Measurements from ENCODE around the gene BRICD5.
"Not testable (repeated sequence)": the region's sequence is repeated elsewhere in the genome, so short reads cannot be mapped to it uniquely, and the experiment has no call there.

BRICD5 gene

DNA sequence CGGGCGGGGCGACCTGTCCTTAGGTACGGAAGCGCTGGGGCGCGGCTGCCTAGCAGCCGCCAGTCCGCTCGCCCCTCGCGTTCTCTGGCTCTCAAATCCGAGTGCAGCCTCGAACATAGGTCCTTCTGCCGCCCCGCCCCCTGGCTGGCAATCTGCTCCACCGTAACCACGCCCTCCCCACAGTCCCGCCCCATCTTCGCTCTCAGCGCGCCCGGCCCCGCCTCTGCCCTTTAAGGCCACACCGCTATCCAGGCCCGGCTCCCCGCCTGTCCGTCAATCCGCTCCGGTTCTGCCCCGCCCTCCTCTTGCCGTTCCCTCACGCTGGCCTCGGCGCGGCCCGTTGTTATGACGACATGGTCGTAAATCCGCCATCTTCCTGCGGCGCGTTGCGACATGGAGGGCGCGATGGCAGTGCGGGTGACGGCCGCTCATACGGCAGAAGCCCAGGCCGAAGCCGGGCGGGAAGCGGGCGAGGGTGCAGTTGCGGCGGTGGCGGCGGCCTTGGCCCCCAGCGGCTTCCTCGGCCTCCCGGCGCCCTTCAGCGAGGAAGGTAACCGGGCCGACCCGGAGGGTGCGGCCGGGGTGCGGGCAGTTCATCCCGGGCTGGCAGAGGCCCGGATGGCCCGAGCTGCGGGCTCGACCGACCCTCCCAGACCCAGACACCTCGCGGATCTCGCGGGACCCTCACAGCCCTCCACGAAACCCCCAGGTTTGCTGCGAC is 12.7 kb upstream of the BRICD5 start, which contains the start of gene E4F1:
Gene E4F1, plus strand, starts transcription at position 371 of the 721 bp plus-strand sequence. Its CDS starts 23 bp downstream, at position 394.
- peak; percentile 99 to 100 for DNase-seq (ENCODE audit: low read depth in 2 of 2)

DNA sequence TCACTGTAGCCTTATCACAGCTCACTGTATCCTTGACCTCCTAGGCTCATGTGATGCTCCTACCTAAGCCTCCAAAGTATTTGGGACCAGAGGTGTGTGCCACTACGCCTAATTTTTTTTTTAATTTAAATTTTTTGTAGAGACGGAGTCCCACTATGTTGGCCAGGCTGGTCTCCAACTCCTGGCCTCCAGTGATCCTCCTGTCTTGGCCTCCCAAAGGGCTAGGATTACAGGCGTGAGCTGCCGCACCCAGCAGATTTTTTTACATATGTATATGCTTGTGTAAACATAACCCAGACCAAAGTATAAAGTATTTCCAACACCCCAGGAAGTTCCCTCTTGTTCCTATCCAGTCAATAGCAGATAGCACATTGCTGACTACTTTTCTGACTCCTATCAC is 5.7 kb upstream of the BRICD5 start:
- DNase-seq (ENCODE audit: low read depth in 2 of 2) = no peak

GRCh38 chr16:2214719-2214968 is 4.0 kb upstream of the BRICD5 start, which contains the start of gene PGP:
Gene PGP (minus strand): TSS chr16:2214840. CDS start chr16:2214777, 63 bp downstream.
- no peak for DNase-seq (ENCODE audit: low read depth in 2 of 2)

DNA sequence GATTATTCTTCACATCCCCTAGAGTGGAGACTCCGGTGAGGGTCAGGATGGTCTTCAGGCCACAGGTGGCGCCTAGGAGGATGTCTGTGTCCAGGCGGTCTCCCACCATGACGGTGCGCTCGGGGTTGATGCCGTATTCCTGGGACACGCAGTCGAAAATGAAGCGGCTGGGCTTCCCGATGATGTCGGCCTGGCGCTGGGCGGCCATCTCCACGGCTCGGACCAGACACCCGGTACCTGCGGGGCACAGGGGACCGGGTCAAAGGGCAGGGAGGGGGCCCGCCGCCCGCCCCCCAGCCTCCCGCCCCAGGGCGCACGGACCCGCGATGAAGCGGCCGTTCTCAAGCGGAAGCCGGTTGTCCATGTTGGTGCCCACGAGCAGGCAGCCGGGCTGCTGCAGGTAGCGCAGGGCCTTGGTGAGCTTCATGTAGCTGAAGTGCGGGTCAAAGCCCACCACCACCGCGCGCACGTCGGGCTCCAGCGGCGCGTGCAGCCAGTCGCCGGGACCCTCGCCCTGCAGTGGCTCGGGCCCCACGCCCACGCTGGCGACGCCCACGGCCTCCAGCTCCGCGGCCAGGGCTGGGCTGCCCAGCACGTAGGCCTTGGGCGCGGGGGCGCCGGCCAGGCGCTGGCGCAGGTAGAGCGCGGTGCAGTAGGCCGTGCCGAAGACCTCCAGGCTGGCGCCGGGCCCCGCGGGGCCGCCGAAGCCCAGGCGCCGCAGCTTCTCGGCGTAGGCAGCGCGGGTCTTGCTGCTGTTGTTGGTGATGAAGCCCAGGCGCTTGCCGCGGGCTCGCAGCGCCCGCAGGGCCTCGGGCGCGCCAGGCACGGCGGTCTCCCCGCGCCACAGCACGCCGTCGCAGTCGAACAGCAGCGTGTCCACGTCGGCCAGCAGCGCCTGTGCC is 3.4 kb upstream of the BRICD5 start:
- DNase-seq (ENCODE audit: low read depth in 2 of 2) = no peak

GRCh38 chr16:2212362-2213324 is 2.0 kb upstream of the BRICD5 start:
- no peak for DNase-seq (ENCODE audit: low read depth in 2 of 2)

DNA sequence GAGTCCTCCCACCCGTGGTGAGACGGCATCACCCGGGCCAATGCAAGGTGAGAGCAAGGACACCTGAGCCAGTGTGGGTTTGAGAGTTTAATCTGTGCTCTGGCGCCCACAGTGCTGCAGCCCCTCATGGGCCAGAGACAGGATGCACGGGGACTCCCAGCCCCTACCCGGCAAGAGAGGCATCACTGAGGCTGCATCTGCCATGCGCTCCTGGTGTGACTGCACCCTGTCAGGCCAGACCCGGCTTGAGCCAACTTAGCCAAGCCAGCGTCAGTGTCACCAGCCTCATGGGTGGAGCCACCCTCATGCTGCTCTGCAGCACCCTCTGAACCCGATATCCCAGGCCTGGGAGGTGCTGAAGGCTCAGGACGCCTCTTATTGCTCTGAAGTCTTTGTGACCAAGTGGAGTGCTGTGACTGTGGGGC is 1.3 kb upstream of the BRICD5 start:
- DNase-seq (ENCODE audit: low read depth in 2 of 2) = no peak

GRCh38 chr16:2210009-2210332 is 692 bp downstream of the BRICD5 start:
- no peak for DNase-seq (ENCODE audit: low read depth in 2 of 2)

- no peak for DNase-seq (ENCODE audit: low read depth in 2 of 2)
Measured at GRCh38 chr16:2209258-2210008, 1.2 kb downstream of the BRICD5 start.

DNA sequence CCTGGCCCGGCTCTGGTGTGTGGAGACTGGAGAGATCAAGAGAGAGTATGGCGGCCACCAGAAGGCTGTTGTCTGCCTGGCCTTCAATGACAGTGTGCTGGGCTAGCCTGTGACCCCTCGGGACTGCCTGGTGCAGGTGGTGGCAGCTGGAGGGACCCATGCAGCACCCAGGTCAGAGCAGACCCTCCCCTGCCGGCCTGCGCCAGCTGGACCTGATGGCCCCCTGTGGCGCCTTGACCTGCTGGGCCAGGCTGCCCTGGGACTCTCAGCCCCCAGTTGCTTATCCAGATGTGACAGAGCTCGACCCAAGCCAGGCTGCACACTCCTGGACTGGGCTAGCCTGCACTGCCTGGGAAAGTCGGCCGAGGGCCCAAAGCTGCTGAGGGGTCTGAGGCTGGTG is 1.9 kb downstream of the BRICD5 start:
- DNase-seq (ENCODE audit: low read depth in 2 of 2) = no peak

DNA sequence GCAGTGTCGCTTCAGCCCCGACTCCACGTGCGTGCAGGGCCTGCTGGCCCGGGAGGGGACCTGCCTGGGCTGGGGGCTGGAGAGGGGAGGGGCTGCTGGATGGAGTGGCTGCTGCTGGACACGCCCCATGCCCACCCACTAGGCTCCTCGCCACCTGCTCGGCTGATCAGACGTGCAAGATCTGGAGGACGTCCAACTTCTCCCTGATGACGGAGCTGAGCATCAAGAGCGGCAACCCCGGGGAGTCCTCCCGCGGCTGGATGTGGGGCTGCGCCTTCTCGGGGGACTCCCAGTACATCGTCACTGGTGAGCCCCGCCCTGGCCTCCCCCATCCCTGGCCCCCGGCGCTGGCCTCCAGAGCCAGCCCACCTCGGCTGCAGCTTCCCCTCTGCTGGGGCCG is 2.4 kb downstream of the BRICD5 start:
- DNase-seq (ENCODE audit: low read depth in 2 of 2) = no peak

DNA sequence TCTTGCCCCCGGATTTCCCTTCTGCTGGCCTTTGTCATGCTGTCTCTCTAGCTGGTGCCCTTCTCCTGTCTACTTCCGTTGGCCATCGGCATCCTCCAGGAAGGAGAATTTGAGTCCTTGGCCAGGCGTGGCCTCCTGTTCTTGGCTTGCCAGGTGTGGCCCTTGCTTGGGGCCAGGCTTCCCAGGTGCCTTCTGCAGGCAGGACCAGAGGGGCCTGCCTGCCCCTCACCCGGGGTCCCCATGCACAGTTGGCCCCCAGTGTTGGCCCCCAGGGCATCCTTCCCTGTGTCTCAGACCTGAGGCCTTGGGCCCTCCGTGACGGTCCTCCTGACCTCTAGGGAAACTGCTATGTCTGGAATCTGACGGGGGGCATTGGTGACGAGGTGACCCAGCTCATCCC is 2.8 kb downstream of the BRICD5 start:
- DNase-seq (ENCODE audit: low read depth in 2 of 2) = no peak

DNA sequence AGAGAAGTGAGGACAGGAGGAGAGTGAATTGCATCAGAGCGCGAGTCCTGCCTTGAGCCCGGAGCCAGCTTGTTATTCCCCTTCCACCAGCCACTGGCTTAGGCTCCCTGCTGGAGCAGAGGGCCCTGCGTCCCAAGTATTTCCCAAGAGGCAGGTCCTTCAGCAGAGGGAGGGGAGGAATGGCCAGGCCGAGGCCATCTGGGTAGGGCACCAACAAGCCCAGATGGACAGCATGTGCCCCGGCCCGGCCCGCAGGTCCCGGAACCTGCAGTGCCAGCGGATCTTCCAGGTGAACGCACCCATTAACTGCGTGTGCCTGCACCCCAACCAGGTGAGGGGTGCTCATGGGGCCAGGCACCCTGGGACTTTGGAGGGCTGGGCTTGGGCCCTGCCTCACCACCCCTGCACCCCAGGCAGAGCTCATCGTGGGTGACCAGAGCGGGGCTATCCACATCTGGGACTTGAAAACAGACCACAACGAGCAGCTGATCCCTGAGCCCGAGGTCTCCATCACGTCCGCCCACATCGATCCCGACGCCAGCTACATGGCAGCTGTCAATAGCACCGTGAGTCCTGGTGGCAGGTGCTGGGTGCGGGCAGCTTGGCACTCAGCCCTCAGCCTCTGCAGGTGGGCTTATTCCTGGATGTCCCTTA is 3.8 kb downstream of the BRICD5 start:
- DNase-seq (ENCODE audit: low read depth in 2 of 2) = no peak

DNA sequence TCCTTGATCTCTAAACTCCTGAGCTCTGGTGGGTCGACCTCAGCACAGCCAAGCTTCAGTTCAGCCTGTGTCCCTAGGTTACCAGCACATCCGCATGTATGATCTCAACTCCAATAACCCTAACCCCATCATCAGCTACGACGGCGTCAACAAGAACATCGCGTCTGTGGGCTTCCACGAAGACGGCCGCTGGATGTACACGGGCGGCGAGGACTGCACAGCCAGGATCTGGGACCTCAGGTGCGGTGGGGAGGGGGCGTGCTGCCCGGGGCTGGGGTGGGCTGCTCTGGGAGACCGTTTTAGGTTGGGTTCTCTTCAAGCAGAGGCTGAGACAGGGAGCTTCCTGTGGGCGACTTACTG is 4.3 kb downstream of the BRICD5 start:
- no peak for DNase-seq (ENCODE audit: low read depth in 2 of 2)

- no peak for DNase-seq (ENCODE audit: low read depth in 2 of 2)
Measured at GRCh38 chr16:2205967-2206313, 4.7 kb downstream of the BRICD5 start.

GRCh38 chr16:2205104-2205966 is 5.3 kb downstream of the BRICD5 start, which contains the start of gene MLST8:
Gene MLST8 (plus strand): TSS chr16:2205454. CDS start chr16:2206086, 632 bp downstream.
- peak; percentile 81 to 87 for DNase-seq (ENCODE audit: low read depth in 2 of 2)

DNA sequence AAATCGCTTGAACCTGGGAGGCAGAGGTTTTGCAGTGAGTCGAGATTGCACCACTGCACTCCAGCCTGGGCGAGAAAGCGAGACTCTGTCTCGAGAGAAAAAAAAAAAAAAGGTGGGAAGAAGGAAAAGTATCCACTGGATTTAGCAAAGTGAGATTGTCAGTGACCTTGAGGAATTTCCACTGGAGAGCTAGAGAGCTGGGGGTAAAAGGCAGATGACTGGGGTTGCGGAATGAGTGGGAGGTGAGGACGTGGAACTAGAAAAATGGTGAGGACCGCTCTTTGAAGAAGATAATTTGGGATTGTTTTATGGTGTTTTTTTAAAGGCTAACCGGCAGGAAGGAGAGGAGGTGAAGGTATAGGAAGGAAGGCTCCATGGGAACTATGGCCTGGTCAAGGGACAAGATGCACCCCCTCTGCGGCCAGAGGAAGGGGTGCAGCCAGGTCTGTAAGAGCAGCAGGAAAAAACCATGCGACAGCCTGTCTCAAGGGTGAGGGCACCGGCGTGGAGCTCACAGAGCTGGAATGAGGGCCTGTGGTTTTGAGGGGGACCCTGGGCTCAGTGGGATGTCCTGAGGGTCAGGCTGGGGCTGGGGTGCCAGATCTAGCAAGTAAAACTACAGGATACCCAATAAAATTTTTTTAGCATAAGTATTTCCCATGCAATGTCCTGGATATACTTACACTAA is 6.1 kb downstream of the BRICD5 start:
- no peak for DNase-seq (ENCODE audit: low read depth in 2 of 2)

DNA sequence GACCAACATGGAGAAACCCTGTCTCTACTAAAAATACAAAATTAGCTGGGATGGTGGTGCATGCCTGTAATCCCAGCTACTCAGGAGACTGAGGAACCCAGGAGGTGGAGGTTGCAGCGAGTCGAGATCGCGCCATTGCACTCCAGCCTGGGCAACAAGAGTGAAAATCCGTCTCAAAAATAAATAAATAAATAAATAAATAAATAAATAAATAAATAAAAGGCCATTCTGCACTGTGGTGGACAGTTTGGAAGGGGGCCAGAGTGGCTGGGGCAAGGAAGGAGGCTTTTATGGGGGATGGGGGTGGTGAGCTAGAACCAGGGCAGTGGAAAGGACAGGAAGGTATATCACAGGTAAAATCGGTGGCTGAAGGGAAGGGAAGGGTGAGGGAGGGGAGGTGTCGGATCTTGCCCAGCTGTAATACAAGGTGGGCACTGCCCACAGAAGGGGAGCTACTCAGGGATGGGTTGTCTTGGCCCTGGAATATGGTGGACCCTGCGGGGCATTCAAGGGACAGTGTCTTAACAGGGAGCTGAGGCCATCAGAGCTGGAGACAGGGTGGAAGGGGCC is 7.5 kb downstream of the BRICD5 start:
- DNase-seq (ENCODE audit: low read depth in 2 of 2) = not testable (repeated sequence)

DNA sequence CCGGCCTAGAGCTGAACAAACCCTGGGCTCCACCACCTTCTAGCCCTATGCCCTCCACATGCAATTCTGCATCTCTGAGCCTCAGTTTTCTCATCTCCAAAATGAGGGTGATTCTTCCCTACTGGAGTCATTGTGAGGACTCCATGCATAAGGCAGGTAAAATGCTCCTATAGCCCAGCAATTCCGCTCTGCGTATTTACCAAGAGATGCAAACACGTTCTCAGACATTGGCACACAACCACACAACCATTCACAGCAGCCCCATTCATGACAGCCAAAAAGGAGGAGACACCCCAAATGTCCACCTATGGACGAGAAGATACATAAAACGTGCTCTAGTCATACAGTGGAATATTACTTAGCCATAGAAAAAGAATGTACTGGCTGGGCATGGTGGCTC is 10.3 kb downstream of the BRICD5 start:
- no peak for DNase-seq (ENCODE audit: low read depth in 2 of 2)

- no peak for DNase-seq (ENCODE audit: low read depth in 2 of 2)
Measured at GRCh38 chr16:2199621-2200139, 11.0 kb downstream of the BRICD5 start.
